GM12872 (cell line): Measurements from ENCODE around the gene TEAD4.

Experiments
- CTCF ChIP-seq: IDR thresholded peaks from 3 replicates; pipeline ENCODE4 v1.5.1; 2011; ENCODE audit warnings: low read depth, mild to moderate bottlenecking, low read length, moderate library complexity; ENCODE audit not compliant: insufficient read depth

TEAD4 gene

DNA sequence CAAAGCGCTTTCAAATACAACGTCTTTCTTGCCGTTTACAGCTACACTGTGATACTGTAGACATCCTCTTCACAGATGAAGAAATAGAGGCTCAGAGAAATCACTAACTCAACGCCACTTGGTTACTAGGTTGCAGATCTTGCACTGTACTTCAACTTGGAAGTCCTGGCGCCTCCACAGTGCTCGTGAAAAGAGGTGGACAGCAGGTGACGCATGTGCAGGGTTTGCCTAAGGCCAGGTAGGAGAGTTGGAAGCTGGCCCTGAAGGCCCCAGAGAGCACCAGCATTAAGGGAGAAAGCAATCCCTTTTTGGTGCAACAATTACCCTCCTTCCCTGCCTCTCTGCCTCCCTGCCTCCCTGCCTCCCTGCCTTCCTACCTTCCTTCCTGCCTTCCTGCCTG, 95.2 kb downstream of the TEAD4 start:
- no peak for TF ChIP-seq CTCF

DNA sequence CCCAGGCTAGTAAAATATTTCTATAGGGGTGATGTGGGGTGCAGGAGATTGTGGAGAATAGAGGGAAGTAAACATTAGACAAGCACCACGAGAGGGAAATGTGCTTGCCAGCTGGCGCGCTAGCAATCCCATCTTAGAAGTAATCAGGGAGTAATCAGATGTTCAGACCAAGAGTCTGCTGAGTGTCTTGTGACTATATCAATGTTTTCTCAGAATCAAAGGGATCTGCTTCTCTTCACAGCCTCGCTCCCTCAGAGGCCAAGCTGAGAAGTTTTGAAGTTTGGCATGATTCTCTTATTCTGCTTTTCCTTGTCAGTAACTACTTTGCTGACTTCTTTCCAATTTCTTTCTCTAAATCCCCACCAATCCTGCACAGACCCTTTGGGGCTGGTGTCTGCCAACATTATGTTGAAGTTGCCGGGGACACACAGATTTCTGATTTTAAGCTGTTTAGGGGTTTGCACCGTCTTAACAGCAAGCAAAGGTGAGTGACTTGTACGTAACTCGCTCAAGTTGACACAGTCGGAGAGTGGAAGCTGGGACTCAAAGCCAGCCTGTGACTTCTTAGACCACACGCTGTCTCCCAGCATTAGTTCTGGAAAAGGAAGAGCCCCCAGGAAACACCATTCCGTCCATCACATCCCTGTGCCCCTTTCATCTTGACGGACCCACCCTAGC, 96.0 kb downstream of the TEAD4 start:
- TF ChIP-seq CTCF: no peak

- TF ChIP-seq CTCF: no peak
These were observed 96.7 kb downstream of the TEAD4 start for GRCh38 chr12:3055704-3056467.

- no peak for TF ChIP-seq CTCF
These were observed 101.9 kb downstream of the TEAD4 start for GRCh38 chr12:3061059-3061458.

DNA sequence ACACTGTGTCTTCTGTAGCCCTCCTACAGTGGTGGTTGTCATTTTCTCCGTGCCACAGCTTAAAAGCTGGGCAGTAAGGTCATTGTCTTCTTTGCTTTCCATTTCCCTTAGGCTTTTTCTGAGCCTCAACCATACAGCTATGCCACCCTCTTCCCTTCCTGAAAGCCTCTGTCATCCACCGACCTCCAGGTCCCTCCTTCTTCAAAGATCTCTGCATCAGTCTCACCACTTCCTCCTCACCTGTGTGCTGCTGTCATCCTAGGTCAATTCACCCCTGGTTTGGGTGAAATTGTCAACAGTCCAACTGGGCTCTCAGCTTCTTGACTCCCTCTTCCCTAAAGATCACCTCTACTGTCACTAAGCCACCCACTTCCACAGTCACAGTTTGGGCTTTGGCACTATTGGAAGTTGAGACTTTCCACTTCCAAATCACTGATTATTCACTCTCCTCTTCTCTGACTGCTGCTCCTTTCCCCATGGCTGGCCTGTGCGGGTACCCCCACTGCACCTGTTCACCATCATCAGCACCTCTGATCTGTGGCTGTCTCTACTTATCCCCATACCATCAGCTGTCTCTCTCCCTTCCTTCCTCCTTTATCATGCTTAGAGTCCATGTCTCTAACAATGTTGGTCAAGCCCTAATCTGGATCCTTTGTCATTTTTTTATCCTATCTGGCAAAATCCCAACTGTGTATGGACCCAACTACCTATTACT, 102.5 kb downstream of the TEAD4 start:
- TF ChIP-seq CTCF: no peak

DNA sequence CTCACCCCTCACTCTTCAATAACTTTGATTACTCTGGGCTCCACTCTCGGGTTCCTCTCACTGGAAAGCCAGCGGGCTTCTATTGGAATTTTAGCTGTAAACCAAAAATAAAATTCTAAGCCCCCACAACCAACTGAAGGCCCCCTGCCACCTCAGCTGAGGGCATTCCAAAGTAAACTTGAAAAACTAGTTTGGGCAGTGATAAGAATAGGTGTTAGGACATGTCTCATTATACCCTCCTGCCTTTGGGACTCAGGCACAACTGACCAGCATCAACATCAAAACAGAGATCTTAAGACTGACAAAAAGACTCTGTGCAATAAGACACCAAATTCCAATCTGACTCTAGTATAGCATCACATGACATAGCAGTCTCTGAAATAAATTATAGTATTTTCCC, 106.1 kb downstream of the TEAD4 start:
- no peak for TF ChIP-seq CTCF

- no peak for TF ChIP-seq CTCF
These were observed 110.5 kb downstream of the TEAD4 start for GRCh38 chr12:3069714-3070113.
